GM21515 (cell line): ENCODE measurements around the gene CTRB2.
A peak's percentile ranks its signal among the peaks of the same experiment; 100 is the strongest.
"Not testable (repeated sequence)": the region's sequence is repeated elsewhere in the genome, so short reads cannot be mapped to it uniquely, and the experiment has no call there.

Experiments
- ATAC-seq: cut with Tn5 transposase; IDR thresholded peaks from one replicate; pipeline ENCODE4 v1.9.1; 2021; ENCODE audit not compliant: unreplicated experiment

Gene CTRB2

DNA sequence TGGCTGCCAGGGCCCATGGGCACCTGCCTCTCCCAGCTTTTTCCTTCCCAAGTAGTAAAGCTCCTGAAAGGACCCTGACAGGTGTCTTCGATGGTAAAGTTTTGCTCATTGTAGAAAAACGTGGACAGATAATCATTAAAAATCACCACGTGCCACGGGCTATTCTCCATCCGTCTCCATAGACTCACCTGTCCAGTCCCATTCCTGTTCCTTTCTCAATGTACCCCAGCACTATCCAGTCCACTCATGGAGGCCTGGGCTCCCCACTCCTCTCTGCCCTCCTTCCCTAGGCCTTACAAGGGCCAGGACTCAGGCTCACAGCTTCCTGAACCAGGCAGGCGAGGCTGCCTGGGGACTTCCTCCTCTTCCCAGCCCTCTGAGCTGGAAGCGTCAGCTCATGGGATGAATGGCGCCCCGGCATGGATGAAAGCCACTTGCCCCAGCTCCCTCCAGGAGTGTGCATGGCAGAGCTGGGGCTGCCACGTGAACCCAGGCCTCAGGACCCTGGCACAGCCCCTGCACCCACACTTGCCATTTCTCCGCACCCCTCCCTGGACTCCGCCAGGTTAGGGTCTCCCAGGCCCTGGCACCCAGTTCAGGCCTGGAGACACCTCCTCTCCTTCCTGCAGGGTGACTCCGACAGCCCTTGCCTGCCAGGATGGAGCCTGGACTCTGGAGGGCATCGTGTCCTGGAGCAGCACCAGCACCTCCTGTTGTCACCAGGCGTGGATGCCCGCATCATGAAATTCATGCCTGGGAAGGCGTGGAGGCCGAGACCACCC lies 20.6 kb upstream of the CTRB2 start:
- no peak for ATAC-seq

- ATAC-seq, result no peak
These were observed 19.8 kb upstream of the CTRB2 start for GRCh38 chr16:75226550-75227360.

DNA sequence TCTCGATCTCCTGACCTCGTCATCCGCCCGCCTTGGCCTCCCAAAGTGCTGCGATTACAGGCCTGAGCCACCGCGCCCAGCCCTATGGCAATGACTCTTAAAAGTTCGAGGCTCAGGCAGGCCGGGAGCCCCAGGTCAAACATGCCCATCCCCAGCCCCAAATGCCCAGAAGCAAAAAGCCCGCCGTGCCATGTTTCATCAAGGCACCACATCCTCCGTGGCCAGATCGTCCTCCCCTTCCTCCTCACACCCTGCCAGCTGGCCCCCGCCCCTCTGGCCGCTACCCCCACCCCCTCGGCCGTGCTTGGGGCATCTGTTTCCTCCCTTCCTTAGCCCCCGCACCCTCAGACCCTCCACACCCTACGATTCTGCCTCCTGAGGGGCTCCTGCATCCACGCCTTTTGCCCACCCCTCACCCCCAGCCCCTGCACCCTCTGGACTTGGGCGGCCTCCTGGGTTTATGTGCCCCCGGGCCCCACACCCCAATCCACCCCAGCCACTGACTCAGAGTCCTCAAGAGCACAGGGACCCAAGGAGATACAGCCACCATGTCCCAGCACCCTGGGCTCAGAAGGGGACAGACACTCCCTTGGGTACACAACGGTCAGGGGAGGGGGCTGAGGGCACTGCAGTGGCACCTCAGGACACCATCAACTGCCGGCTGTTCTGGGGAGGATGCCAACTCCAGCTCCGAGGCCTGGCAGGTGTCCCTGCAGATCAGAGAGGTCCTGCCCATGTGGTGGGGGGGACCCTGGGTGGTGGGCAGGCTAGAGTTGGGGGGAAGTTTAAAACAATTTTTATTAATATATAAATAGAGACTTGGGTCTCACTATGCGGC lies 18.9 kb upstream of the CTRB2 start:
- no peak for ATAC-seq

DNA sequence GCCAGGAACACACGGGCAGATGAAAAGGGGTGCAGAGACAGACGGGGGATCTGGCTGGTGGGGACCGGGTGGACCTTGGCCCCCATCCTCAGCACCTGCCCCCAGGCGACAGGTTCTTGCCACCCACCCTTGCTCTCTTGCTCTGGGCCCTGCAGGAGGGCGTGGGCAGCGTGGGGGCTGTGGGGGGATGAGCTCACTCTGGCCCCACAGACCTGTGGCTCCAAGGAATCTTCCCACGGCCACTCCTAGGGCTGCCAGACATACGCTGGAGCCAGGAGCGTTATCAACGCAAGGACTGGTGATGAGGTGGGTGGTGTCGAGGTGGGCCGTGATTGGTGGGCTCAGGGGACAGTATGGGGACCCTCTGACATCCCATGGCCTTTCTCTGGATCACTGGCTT lies 18.1 kb upstream of the CTRB2 start:
- no peak for ATAC-seq

DNA sequence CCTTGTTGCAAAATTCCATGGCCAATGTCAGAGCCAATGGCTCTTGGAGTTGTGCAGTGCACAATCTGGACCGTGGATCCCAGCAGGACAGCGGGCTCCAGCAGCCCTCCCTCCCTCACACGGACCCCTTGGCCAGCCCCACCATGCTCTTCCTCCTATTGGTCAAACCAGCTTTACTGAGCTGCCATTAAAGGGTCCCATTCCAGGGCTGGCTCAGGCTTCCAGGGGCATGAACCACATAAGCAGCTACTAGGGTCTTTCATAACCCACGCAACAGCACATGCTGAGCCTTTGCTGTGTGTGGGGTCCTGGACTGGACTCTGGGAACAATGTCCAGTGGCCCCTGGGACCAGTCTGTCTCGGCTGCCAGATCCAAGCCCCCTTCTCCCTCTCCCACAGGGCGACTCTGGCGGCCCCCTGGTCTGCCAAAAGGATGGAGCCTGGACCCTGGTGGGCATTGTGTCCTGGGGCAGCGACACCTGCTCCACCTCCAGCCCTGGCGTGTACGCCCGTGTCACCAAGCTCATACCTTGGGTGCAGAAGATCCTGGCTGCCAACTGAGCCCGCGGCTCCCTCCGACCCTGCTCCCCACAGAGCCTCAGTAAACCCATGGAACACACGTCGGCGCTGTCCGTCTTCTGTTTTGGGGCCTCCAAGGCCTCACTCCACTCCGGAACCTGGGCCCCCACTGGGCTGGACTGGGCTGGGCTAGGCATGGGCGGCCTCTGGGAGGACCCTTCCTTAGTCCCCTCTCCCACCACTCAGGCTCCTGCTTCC lies 17.5 kb upstream of the CTRB2 start:
- no peak for ATAC-seq

GRCh38 chr16:75223129-75223528 lies 16.2 kb upstream of the CTRB2 start:
- not testable (repeated sequence) for ATAC-seq

GRCh38 chr16:75222271-75222783 lies 15.4 kb upstream of the CTRB2 start:
- no peak for ATAC-seq

- ATAC-seq, result no peak
These were observed 12.9 kb upstream of the CTRB2 start for GRCh38 chr16:75219838-75220237.

DNA sequence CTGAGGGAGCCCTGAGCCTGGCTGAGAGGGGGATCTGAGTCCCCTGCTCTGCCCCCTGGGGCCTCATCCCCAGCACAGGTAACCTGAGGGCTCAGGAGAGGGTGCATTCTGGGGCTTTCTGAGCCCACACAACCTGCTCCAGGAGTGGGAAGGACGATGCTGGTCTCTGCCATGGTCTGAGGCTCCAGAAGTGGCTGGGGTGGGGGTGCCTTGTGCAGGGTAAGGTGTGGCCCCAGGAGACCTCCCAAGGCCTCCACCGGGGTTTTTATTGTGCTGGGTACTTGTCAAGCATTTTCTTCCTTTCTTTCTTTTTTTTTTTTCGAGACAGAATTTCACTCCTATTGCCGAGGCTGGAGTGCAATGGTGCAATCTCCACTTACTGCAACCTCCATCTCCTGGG lies 12.1 kb upstream of the CTRB2 start:
- no peak for ATAC-seq

- ATAC-seq, result peak; percentile 68
These were observed 11.5 kb upstream of the CTRB2 start, which contains the start of gene CTRB1 for GRCh38 chr16:75218256-75219076. Gene CTRB1, plus strand, starts transcription at chr16:75218988. Its CDS starts 20 bp downstream, at chr16:75219008.

- no peak for ATAC-seq
These were observed 10.5 kb upstream of the CTRB2 start for GRCh38 chr16:75217389-75217851.

DNA sequence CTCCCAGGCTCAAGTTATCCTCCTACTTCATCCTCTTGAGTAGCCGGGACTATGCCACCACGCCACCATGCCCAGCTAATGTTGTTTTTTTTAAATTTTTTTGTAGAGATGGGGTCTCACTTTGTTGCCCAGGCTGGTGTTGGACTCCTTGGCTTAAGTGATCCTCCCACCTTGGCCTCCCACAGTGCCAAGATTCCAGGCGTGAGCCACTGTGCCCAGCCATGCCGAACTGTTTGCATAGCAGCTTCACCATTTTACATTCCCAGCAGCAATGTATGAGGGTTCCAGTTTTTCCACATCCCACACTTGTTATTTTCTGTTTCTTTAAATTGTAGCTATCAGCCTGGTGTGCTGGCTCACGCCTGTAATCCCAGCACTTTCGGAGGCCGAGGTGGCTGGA lies 9.6 kb upstream of the CTRB2 start:
- no peak for ATAC-seq

- no peak for ATAC-seq
These were observed 9.2 kb upstream of the CTRB2 start for GRCh38 chr16:75216127-75216526.

- ATAC-seq, result not testable (repeated sequence)
These were observed 4.3 kb upstream of the CTRB2 start for GRCh38 chr16:75211286-75211685.

GRCh38 chr16:75209944-75210343 lies 3.0 kb upstream of the CTRB2 start:
- no peak for ATAC-seq

GRCh38 chr16:75209514-75209913 lies 2.6 kb upstream of the CTRB2 start:
- ATAC-seq, result not testable (repeated sequence)

DNA sequence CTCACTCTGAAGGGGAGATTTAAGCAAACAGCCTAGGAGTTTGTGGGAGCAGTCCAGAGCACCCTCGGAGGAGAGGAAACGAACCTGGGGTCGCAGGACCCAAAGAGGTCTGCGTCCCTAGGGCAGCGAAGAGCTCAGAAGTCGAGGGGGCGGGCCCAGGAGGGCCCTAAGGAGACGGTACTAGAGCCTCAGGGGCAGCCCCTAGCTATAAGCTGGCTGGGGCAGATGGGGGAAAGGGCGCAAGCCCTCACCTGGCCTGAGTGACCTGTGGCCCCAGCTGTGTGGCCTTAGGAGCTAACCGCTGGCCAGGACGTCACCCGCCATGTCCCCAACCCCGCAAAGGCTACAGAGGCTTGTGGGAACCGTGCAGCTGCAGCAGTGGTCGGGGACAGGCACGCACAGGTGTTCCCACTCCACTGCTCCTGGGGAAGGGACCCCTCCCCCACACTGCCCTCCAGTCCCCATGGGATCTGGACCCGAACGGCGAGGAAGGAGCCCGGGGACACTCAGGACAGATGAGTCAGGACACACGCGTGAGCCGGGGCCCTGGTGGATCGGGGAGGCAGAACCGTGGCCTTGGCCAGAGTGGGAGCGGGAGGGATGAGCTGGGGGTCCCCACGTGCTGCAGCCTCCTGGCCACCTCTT lies 2.0 kb upstream of the CTRB2 start:
- no peak for ATAC-seq

- no peak for ATAC-seq
These were observed 1.4 kb upstream of the CTRB2 start for GRCh38 chr16:75208242-75208825.
